Adrenal gland (tissue), 5 donors: ENCODE measurements around the gene BTN2A1.

Experiments used
- POLR2A ChIP-seq, 2 donors: fragments of 450-650 bp; IDR thresholded peaks; one replicate each; pipeline ENCODE4 v1.6.1; 2017; ENCODE audit warnings: antibody characterized with exemption in 2 of 2, mild to moderate bottlenecking in 2 of 2, moderate library complexity in 1 of 2
- TF ChIP-seq, protein P1 (sequence below), 6 experiments: fragments of 450-650 bp in 4 of 6; fragments of 200-600 bp in 2 of 6; sonication (generic) in 1 of 6; IDR thresholded peaks; 1 replicate in 5 of 6; 2 replicates in 1 of 6; pipeline versions ENCODE4 v1.5.1 to v1.8.0; 2016 to 2021; ENCODE audit warnings: antibody characterized with exemption in 6 of 6, mild to moderate bottlenecking in 2 of 6, moderate library complexity in 1 of 6
- donor health status: DM: no; HTN: no; CAD: no.

DNA sequence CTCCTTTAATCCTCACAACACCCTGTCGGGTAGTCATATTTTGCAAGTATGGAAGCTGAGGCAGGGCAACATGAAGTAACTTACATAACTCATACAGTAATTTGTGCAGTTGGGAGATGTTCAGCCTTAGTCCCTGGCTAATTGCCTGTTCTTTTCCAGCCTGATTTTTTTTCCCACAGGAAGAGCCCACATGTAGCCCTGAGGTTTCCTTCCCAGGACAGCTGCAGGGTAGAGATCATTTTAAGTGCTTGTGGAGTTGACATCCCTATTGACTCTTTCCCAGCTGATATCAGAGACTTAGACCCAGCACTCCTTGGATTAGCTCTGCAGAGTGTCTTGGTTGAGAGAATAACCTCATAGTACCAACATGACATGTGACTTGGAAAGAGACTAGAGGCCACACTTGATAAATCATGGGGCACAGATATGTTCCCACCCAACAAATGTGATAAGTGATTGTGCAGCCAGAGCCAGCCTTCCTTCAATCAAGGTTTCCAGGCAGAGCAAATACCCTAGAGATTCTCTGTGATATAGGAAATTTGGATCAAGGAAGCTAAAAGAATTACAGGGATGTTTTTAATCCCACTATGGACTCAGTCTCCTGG lies 5.0 kb upstream of the BTN2A1 start:
- TF ChIP-seq, protein P1, sequence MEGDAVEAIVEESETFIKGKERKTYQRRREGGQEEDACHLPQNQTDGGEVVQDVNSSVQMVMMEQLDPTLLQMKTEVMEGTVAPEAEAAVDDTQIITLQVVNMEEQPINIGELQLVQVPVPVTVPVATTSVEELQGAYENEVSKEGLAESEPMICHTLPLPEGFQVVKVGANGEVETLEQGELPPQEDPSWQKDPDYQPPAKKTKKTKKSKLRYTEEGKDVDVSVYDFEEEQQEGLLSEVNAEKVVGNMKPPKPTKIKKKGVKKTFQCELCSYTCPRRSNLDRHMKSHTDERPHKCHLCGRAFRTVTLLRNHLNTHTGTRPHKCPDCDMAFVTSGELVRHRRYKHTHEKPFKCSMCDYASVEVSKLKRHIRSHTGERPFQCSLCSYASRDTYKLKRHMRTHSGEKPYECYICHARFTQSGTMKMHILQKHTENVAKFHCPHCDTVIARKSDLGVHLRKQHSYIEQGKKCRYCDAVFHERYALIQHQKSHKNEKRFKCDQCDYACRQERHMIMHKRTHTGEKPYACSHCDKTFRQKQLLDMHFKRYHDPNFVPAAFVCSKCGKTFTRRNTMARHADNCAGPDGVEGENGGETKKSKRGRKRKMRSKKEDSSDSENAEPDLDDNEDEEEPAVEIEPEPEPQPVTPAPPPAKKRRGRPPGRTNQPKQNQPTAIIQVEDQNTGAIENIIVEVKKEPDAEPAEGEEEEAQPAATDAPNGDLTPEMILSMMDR (IDR thresholded peaks at IDR 0.05): no peak
- no peak for TF ChIP-seq POLR2A (IDR thresholded peaks at IDR 0.05)
